ELF-1 (cell line): ENCODE data around the gene PGS1.

Experiments used
- DNase-seq: peaks from one replicate; pipeline ENCODE4 v3.0.0-alpha.2; 2016; ENCODE audit warnings: low read depth, low spot score

PGS1 gene

DNA sequence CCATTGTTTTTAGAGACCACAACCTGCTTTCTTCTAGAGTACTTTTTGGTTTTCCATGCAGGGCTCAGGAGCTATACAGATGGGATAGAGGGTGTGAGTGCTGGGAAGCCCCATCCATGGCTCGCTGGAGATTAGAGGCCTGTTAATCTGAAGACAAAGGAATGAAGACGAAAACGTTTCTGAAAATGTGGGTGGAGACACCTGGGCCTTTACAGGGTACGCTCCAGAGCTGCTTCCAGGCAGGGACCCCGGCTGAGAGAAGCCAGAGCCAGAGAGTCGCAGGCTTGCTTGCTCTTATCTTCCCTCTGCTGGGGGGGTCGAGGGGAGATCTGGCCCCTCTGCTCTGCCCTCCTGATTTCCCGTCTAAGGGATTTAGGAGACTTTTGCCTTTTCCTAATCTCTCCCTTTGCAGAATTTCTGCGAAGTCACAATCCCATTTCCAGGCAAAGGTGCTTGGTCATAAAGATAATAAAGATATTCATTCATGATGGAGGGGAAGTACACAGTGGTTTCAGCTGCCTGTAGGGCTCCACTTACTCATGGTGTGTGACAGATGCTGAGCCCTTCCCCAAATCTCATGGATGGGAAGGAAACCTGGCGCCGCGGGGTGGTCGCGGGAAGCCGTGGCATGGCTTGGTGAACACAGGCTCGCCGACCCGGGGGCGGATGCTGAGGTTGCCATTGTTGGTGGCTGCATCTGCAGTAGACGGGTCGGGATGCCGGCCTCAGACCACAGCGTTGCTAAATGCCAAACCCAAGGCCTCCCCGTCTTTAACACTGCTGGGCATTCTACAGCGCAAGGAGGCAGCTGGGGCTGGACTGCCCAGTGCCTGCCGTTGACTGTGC is 13.8 kb upstream of the PGS1 start:
- peak; percentile 78 for DNase-seq

DNA sequence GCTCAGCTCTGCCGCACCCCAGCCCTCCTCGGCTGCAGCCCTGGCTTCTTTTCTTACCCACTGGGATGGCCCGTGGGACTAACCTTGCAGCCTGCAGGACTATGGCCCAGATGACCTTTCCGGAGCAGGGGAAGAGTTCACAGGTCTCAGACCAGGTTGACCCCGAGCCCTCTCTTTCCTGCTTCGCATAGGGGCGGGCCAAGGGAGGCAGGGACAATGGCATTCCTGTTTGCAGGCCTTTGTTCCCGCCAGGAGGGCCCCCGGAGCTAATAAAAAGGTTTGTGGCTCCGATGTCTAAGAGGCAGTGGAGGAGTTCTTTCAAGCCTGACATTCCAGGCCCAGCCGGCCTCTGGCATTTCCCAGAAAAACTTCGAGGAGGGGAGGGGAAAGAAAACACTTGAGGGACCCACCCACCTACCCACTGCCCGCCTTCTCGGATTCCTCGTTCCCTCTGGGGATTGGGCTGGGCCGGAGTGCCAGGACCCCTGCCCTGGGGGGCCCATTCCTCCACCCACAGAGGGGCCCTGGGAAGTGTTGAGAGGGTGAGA is 12.8 kb upstream of the PGS1 start:
- DNase-seq = peak; percentile 99

DNA sequence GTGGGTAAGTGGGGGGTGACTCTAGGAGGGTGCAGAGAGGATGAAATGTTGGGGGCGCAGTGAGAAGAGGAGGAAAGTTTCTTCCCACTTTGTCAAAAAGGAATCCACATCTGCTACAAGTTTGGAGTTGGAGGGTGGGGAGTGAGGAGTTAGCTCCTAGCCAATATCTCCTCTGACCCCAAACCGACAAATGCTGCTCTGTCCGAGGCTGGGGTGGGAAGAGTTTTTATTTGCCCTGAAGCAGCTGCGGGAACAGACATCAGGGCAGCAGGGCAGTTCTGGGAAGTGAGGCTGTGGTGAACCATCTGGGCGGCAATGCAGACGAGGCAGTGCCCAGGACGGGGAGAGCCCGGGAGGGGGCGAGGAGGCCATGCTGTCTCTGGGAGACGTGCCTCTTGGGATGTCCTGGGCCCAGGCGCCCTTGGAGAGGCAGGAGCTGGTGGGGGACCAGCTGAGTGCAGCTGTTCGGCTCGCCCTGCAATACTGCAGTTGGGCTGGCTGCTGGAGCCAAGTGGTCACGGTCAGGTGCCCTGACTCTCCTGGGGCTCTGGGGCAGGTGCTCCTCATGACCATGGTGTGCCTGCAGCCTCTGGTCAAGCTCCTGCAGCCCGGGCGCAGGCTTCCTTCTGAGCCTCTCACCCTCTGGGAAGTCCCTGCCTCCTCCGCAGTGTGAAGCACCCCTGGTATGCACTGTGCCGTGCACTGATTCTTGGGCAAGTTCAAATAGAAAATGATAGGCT is 12.2 kb upstream of the PGS1 start:
- peak; percentile 76 for DNase-seq

DNA sequence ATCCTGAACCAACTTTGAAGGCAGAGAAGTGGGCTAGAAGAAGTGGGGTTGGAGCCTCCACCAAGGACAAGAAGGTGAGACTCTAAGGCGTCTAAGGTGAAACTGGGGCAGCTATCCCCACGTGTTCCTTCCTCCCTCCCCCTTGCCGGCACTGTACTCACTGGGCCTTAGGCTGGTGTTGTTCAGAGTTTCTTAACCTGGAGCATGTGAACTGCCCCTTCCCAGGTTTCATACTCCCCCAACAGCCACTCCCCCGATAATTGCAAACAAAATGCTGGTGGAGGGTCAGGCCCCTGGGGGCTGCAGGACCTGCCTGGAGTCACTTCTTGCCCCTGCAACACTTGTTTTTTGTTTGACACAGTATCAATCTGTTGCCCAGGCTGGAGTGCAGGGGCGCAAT is 11.3 kb upstream of the PGS1 start:
- DNase-seq = peak; percentile 68

DNA sequence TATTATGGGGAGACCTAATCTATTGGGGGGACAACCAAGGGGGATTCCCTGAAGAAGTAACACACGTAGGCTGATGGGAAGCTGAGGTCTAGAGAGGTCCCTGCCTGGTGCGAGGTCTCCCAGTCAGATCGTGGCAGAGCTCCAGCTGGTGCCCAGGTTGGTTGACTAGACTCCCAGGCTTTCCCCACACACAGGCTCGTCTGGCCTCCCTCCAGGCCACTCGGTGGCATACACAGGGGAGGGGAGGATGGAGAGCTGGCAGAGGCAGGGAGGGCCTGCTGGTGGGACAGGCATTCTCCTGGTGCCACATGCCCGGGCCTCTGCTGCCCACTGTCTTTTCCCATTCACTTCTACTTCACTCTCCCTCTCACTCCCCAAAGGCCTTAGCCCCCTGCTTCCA is 10.1 kb upstream of the PGS1 start:
- no peak for DNase-seq

DNA sequence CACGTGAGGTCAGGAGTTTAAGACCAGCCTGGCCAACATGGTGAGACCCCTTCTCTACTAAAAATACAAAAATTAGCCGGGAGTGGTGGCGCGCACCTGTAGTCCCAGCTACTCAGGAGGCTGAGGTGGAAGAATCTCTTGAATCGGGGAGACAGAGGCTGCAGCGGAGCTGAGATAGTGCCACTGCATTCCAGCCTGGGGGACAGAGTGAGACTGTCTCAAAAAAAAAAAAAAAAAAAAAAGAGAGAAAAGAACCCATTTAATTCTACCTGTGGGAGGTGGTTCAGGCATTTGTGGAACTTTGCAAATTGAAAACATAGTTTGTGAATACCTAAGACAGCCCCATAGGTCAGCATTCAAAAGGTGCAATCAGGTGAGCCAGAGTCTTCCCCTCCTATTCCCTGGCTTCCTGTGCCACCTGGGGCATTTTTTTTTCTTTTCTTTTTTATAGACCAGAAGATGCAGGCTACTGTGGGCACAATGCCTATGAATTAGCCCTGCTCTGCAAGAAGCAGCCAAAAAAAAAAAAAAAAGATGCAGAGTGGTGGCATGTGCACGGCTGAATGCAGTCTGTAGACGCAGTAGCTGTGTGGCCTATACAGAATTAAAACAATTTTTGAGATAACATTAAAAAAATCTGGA is 9.5 kb upstream of the PGS1 start:
- no peak for DNase-seq

DNA sequence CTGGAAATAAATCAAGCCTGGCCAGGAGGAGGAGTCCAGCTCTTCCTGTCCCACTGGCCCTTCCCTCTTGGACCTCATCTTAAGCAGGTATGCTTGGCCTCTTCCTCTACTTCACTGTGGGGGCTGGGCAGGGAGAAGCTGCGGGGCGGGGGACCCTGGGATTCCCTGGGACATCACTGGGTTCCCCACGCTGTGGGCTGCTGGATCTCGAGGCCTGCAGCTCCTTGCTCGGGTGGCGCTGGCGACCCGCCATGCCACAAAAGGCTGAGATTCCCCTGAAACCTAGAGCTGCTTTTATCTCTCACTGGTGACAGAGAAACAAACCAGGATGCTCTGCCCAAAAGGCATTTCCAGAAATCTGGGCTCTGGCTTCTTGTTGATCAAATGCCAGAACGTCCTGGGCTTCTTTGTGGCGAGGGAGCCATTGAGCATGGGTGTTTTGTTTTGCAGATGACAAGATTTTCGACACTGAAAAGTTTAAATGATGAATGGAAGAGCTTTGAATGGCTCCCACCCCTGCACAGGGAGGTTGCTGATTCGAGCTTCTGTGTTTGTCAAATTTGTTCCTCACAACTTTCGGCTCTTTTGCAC is 8.6 kb upstream of the PGS1 start:
- peak; percentile 77 for DNase-seq

DNA sequence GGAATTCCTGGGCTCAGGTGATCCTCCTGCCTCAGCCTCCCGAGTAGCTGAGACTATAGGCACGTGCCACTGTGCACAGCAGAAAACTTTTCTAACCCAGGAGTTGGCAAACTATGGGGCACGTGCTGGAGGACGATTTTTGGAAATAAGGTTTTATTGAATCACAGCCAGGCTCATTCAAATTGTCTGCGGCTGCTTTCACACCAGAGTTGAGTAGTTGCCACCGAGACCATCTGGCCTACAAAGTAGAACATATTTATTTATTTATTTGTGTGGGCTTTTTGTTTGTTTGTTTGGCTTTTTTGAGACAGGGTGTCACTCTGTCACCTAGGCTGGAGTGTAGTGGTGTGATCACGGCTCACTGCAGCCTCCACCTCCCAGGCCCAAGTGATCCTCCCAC is 7.4 kb upstream of the PGS1 start:
- DNase-seq = no peak

DNA sequence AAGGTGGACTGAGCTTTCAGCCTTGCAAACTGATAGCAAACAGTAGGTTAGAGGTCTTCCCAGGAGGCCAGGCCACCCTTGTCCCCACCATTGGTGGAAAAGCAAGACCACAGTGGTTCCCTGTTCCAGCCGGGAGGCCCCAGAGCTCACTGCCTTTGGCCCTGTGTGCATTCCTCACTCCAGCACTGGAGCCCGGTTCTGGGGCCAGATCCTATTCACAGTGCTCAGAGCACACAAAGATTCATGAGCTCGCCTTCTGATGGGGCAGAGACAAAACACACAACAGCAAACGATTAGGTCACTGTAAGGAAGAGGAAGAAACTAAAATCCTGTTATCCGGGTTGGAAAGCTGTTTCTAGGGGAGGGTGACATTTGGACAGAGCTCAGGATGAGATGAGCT is 5.6 kb upstream of the PGS1 start:
- peak; percentile 49 for DNase-seq

DNA sequence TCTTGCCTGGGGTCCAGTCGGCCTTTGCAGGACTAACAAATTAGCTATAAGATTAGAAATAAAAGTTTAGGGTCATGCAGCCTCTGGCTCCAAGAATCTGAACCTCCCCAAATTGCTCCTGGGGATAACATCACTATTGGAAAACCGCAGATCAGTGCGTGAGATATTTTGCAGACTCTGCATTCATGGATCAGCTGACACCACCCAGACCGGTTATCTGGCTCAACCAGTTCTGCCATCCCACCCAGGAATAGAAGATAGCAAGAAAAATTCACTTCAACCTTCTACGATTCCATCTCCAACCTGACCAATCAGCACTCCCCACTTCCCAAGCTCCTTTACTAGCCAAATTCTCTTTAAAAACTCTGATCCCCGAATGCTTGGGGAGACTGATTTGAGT is 4.3 kb upstream of the PGS1 start:
- DNase-seq = peak; percentile 81

DNA sequence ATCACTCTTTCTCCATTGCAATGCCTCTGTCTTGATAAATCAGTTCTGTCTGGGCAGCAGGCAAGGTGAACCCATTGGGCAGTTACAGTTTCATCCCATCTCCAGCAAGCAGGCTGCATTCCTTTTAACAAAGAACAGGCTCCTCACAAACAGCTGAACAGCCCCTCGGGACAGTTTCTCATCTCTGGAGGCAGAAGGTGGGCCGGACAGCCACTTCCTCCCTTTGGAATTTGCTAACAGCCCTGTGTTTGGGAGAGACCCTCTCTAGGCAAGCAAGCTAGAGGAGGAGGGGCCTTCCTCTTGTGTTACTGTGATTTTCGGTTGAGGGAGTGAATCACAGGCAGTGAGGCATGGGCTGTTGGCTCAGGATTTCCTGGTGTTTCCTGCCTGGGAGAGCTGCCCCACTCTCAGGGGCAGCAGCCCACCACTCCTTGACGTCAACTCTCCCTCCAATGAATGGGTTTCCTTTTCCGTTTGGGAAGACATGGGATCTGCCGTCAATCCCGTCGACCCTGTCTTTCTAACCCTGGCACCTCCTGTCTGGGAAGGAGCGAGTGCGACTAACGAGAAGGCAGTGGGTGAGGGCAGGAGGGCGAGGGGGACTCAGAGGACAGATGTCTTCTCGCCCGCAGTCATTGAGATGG is 3.7 kb upstream of the PGS1 start:
- peak; percentile 97 for DNase-seq

DNA sequence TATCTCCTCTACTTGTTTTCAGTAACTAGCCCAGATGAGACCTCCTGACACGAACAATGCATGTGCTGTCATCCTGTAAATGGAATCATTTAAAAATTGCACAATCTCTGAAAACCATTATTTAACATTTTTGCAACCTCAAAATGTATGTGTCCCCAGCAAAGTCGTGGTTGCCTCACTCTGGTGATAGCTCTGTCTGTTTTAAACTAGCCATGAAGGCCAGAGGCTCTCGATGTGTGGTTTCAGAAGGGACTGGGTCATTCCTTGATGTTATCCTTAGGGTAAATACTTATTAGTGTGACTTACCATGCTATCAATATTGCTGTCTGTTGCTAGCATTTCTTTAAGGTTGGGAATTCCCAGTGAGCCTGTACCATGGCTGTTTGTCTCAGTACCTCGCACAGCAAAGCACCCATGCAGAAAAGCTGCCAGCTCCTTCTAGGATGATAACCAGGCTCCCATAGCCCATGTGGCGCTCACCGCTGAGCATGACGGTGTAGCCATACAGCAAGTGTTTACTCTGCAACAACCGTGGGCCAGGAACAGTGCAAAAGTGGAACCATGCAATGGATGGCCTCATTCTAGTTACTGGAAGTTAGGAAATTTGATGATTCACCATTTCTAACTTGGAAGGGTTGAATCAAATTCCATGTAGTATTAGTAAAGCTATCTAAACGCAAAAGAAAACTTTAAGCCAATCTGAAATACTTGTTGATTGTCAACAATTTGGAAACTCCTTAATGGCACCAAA is 2.9 kb upstream of the PGS1 start:
- peak; percentile 41 for DNase-seq

DNA sequence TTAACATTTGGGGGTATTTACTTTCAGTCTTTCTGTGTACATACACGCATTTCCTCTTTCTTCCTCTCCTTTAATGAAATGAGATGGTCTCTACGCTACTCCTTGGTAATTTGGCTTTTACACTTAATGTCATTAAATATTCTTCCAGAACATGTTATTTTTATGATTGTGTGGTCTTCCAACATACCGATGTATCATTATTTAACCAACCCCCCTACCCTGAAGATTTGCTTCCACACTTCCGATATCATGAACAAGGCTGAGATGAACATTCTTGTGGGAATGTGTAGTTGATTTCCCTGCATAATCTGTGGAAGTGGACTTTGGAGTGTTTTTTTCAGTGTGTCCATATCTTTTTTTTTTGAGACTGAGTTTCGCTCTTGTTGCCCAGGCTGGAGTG is 2.3 kb upstream of the PGS1 start:
- DNase-seq = no peak

DNA sequence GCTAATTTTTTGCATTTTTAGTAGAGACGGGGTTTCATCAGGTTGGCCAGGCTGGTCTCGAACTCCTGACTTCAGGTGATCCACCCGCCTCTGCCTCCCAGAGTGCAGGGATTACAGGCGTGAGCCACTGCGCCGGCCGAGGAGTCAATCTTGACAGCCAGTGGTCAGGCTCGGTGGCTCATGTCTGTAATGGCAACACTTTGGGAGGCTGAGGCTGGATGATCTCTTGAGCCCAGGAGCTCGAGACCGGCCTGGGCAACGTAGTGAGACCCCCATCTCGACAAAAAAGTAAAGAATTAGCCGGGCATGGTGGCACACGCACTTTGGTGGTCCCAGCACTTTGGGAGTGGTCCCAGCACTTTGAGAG is 608 bp upstream of the PGS1 start:
- DNase-seq = no peak

DNA sequence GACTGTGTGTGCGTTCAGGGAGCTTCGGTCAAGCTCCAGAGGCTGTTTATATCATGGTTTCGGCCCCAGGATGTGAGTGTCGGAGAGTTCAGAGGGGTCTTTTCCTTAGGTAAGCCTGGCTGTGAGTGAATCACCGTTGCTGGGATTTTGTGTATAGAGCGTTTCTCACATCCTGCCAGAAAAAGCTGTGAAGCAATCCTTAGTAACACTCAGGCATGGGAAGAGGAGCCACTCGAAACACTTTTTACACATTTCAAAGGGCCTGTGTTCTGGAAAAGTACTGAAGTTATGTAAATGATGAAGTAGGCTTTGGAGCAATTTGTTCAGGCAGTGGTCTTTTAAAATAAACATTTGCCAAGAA is 662 bp downstream of the PGS1 start:
- DNase-seq = peak; percentile 34

DNA sequence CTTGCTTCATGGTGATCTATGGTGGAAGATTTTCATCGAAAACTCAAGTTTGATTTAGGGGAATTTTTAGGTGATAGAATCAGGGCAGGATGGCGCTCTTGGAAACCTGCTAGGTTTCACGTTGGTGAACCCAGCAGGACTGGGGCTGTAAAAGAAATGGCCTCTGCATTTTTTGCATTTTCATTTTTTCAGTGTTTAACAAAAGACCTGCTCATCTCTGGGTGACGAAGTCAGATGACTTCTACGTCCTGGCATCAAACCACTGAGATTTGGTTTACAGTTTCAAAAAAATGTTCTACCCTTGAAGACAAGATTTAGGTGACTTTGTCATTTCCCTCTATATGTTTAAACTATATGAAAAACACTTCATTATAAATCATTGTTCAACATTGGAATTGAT is 1.9 kb downstream of the PGS1 start:
- no peak for DNase-seq

DNA sequence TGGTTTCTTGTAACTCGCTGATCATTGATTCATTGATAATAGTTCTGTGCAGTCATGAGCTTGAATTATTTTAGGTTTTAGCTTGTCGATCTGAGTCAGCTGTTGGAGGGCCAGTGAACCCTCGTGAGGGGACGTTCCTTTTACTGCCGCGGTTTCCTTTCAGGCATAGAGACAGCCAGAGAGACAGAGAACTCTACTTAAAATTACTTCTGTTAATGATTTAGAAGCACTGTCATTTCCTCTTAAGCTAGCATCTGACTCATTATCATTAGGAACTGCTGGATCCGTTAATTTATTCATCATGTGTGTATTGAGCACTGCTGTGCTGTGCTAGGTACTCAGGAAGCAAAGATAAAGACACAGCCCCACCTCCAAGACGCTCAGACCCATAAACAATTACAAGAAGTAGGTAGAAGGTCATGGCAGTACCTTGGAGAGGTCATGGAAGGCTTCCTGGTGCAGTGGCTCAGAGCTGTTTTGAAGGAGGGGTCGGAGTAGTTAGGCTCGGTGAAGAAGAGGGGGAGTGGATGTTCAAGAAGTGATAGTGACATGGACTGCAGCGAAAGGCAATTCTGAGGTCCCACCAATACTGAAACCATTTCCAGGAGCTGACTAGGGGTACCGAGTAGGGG is 3.3 kb downstream of the PGS1 start:
- peak; percentile 78 for DNase-seq

DNA sequence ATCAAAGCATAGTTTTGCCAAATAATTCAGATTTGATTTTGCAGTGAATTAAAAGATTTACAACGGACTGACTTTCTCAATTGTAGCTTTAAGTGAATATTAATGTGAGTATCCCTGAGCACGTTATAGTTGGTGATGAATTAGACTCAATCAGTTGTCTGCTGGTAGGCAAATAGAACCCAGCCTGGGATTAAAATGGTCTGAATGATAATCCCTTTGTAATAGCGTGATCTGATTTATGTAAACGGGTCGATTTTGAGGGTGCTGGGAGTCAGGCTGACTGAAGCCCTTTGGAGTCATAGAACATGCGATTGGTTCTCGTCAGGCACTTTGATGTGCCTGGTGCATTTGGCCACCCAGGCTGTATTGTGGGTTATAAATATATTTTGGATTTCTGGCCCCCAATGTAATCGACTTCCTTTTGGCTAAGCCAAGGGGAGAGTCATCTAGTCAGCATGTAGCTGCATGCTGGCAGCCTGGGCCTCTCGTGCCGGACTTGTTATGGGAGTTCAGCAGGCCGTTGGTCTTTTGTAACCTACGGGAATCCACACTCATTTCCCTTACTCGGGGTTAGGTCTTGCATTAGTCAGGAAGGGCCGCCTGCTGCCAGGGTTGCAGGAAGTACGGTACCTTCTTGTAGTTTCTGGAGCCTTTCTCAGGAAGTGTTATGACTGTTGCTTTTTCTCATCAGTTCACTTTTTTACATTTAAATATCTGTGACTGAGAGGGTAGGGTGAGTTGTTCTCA is 5.4 kb downstream of the PGS1 start:
- DNase-seq = peak; percentile 54

DNA sequence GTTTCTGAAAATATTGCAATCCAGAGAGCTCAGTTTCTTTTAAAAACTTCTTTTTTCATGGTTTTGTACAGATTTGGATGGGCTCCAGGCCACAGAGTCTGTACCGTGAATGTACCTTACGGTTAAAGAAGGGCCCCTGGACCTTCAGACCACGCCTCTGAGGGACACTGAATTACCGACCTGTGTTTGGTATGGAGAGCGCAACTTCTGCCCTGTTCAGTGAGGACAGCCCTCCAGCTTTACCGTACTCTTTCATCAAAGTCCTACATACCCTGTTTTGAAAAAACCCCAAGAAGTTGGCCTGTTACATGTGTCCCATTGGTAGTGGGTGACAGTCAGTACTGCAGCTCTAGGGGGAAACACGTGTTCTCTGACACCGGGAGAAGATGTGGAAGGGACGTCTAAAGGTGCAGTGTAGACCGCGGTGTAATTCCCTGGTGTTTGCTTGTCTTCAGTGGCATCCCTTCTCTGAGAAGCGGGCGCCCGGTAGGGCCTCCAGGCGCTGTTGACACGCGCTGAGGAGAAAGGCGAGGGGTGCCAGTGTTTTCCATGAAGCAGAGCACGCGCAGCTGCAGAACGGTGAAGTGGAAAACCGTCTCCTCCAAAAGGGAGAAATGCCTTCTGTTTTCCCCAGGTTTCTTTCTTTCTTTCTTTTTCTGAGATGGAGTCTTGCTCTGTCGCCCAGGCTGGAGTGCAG is 6.2 kb downstream of the PGS1 start:
- no peak for DNase-seq
